ENCODE measurements around the gene JMJD8.
"Not testable (repeated sequence)": the region's sequence is repeated elsewhere in the genome, so short reads cannot be mapped to it uniquely, and the experiment has no call there.

The JMJD8 gene

GRCh38 chr16:712740-713250 is 28.7 kb upstream of the JMJD8 start:
- peak overlapping the region; percentile 39 for H3K9ac ChIP-seq (ENCODE audit: low read length)
- H3K4me1 ChIP-seq (ENCODE audit: control insufficient read depth, insufficient read depth, low read length) = peaks cover 29% of the 10 kb centered on the region
- peaks cover 34% of the 10 kb centered on the region for H3K27me3 ChIP-seq (replicated peaks; ENCODE audit: control insufficient read depth, insufficient read depth, low read length)
- H3K9me3 ChIP-seq (ENCODE audit: control insufficient read depth, low read length); H3K4me3 ChIP-seq (ENCODE audit: low read length); H3K36me3 ChIP-seq (ENCODE audit: control insufficient read depth, insufficient read depth, low read length, severe bottlenecking): not testable (repeated sequence)
- peak; percentile 91 for DNase-seq (ENCODE audit: low read depth)

GRCh38 chr16:711548-712320 is 27.6 kb upstream of the JMJD8 start:
- peak; percentile 87 for DNase-seq (ENCODE audit: low read depth)
- H3K9ac ChIP-seq (ENCODE audit: low read length) = no peak overlapping the region
- H3K4me1 ChIP-seq (ENCODE audit: control insufficient read depth, insufficient read depth, low read length) = peaks cover 29% of the 10 kb centered on the region
- H3K36me3 ChIP-seq (ENCODE audit: control insufficient read depth, insufficient read depth, low read length, severe bottlenecking) = no peaks in the 10 kb centered on the region
- H3K27me3 ChIP-seq (replicated peaks; ENCODE audit: control insufficient read depth, insufficient read depth, low read length) = peaks cover 43% of the 10 kb centered on the region
- H3K4me3 ChIP-seq (ENCODE audit: low read length) = no peak overlapping the region
- no peaks in the 10 kb centered on the region for H3K9me3 ChIP-seq (ENCODE audit: control insufficient read depth, low read length)

GRCh38 chr16:711084-711483 is 26.9 kb upstream of the JMJD8 start:
- H3K27me3 ChIP-seq (replicated peaks; ENCODE audit: control insufficient read depth, insufficient read depth, low read length) = peaks cover 44% of the 10 kb centered on the region
- H3K9me3 ChIP-seq (ENCODE audit: control insufficient read depth, low read length) = no peaks in the 10 kb centered on the region
- peaks cover 24% of the 10 kb centered on the region for H3K4me1 ChIP-seq (ENCODE audit: control insufficient read depth, insufficient read depth, low read length)
- no peaks in the 10 kb centered on the region for H3K36me3 ChIP-seq (ENCODE audit: control insufficient read depth, insufficient read depth, low read length, severe bottlenecking)
- H3K9ac ChIP-seq (ENCODE audit: low read length) = no peak overlapping the region
- DNase-seq (ENCODE audit: low read depth) = no peak
- H3K4me3 ChIP-seq (ENCODE audit: low read length) = no peak overlapping the region

GRCh38 chr16:710500-711075 is 26.5 kb upstream of the JMJD8 start:
- Histone ChIP-seq H3K36me3 (ENCODE audit: control insufficient read depth, insufficient read depth, low read length, severe bottlenecking) (no peaks in the 10 kb centered on the region), H3K4me1 (ENCODE audit: control insufficient read depth, insufficient read depth, low read length) (peaks cover 20% of the 10 kb centered on the region), H3K9me3 (ENCODE audit: control insufficient read depth, low read length) (no peaks in the 10 kb centered on the region), H3K27me3 (replicated peaks; ENCODE audit: control insufficient read depth, insufficient read depth, low read length) (peaks cover 44% of the 10 kb centered on the region), H3K9ac (ENCODE audit: low read length) (no peak overlapping the region), H3K4me3 (ENCODE audit: low read length) (no peak overlapping the region)
- DNase-seq (ENCODE audit: low read depth) = no peak

- H3K36me3 ChIP-seq (ENCODE audit: control insufficient read depth, insufficient read depth, low read length, severe bottlenecking) = no peaks in the 10 kb centered on the region
- no peaks in the 10 kb centered on the region for H3K9me3 ChIP-seq (ENCODE audit: control insufficient read depth, low read length)
- H3K27me3 ChIP-seq (replicated peaks; ENCODE audit: control insufficient read depth, insufficient read depth, low read length) = peaks cover 45% of the 10 kb centered on the region
- H3K4me1 ChIP-seq (ENCODE audit: control insufficient read depth, insufficient read depth, low read length) = peaks cover 20% of the 10 kb centered on the region
- no peak overlapping the region for H3K9ac ChIP-seq (ENCODE audit: low read length)
- no peak overlapping the region for H3K4me3 ChIP-seq (ENCODE audit: low read length)
- DNase-seq (ENCODE audit: low read depth) = peak; percentile 52
Observed at GRCh38 chr16:709566-710499, 25.7 kb upstream of the JMJD8 start.

- DNase-seq (ENCODE audit: low read depth) = no peak
- Histone ChIP-seq H3K9ac (ENCODE audit: low read length) (no peak overlapping the region), H3K27me3 (replicated peaks; ENCODE audit: control insufficient read depth, insufficient read depth, low read length) (peaks cover 51% of the 10 kb centered on the region), H3K9me3 (ENCODE audit: control insufficient read depth, low read length) (no peaks in the 10 kb centered on the region), H3K36me3 (ENCODE audit: control insufficient read depth, insufficient read depth, low read length, severe bottlenecking) (no peaks in the 10 kb centered on the region), H3K4me1 (ENCODE audit: control insufficient read depth, insufficient read depth, low read length) (peaks cover 15% of the 10 kb centered on the region), H3K4me3 (ENCODE audit: low read length) (no peak overlapping the region)
Observed at GRCh38 chr16:708959-709358, 24.8 kb upstream of the JMJD8 start.

DNA sequence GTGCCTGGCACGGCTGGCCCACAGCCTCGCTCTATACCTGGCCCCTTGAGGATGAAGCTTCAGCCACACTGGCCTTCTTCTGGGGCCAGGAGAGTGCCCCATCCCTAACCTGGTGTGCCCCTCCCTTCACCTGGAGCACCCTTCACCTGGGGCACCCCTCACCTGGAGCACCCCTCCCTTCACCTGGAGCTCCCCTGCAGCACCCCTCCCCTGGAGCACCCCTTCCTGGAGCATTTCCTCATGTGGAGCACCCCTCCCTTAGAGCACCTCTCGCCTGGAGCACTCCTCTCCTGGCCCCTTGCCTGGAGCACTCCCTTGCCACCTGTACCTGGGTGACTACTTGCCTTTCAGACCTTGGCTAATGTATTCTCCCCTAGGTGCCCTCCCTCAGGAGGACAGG is 23.9 kb upstream of the JMJD8 start:
- no peaks in the 10 kb centered on the region for H3K36me3 ChIP-seq (ENCODE audit: control insufficient read depth, insufficient read depth, low read length, severe bottlenecking)
- DNase-seq (ENCODE audit: low read depth) = no peak
- H3K9me3 ChIP-seq (ENCODE audit: control insufficient read depth, low read length) = no peaks in the 10 kb centered on the region
- no peak overlapping the region for H3K9ac ChIP-seq (ENCODE audit: low read length)
- H3K4me3 ChIP-seq (ENCODE audit: low read length) = no peak overlapping the region
- peaks cover 60% of the 10 kb centered on the region for H3K27me3 ChIP-seq (replicated peaks; ENCODE audit: control insufficient read depth, insufficient read depth, low read length)
- peaks cover 15% of the 10 kb centered on the region for H3K4me1 ChIP-seq (ENCODE audit: control insufficient read depth, insufficient read depth, low read length)

DNA sequence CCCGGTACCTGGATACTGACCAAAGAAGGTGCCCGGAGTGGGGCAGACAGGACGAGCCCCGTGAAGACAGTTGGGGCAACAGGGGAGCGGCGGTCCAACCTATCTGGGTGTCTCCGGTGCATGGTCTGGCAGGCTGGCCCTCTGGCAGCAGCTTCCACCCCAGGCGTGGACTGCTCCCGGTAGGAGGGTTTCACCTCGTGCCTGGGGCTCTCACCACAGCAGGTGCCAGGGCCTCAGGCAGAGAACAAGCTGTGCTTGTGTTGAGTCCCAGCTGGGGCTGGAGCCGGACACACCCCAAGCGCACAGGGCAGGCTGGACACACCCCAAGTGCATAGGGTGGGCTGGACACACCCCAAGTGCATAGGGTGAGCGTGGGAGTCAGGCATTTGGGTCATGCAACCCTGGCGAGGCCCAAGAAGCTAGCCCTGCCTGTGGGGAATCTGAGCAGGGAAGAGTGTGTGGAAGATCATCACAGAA is 23.0 kb upstream of the JMJD8 start:
- H3K27me3 ChIP-seq (replicated peaks; ENCODE audit: control insufficient read depth, insufficient read depth, low read length) = peaks cover 69% of the 10 kb centered on the region
- no peaks in the 10 kb centered on the region for H3K9me3 ChIP-seq (ENCODE audit: control insufficient read depth, low read length)
- H3K4me1 ChIP-seq (ENCODE audit: control insufficient read depth, insufficient read depth, low read length) = peaks cover 9% of the 10 kb centered on the region
- no peak overlapping the region for H3K9ac ChIP-seq (ENCODE audit: low read length)
- no peak overlapping the region for H3K4me3 ChIP-seq (ENCODE audit: low read length)
- no peaks in the 10 kb centered on the region for H3K36me3 ChIP-seq (ENCODE audit: control insufficient read depth, insufficient read depth, low read length, severe bottlenecking)
- no peak for DNase-seq (ENCODE audit: low read depth)

DNA sequence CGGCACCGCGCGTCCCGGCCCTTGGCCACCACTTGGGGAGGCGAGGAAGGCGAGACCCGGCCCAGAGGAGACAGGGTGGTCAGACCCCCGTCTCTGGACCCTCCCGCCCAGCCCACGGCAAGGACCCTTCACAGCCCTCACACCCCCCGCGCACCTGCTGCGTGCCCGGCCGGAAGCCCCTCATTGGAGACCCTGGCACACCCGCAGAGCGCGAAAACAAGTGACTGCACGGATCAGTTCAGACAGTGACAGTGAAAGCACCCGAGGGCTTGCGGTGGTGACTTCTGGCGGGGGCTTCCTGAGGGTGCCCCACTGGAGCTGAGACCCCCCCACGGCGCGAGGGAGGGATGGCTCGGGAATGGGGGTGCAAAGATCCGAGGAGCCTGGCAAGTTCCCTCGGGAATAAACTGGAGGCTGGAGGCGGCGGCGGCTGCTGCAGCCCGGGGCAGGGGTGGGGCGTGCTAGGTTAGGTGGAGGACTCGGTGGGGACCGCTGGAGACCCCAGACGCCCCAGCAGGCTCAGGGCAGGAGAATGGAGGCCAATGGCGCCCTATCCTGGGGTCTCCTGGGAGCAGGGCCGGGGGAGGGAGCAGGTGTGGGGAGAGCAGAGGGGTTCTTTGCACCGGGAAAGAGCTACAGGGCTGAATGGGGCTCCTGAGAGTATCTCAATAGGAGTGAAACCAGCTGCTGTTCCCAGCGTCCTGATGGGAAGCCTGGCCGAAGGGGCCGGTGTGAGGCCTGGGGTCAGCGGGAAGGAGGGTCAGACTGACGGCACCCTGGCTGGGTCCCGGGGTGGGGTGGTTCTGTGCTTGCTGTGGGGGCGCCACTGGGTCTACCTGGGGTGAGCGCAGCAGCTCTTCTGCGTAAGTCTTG is 22.3 kb upstream of the JMJD8 start:
- Histone ChIP-seq H3K4me1 (ENCODE audit: control insufficient read depth, insufficient read depth, low read length) (peaks cover 7% of the 10 kb centered on the region), H3K4me3 (ENCODE audit: low read length) (no peak overlapping the region), H3K9me3 (ENCODE audit: control insufficient read depth, low read length) (no peaks in the 10 kb centered on the region), H3K27me3 (replicated peaks; ENCODE audit: control insufficient read depth, insufficient read depth, low read length) (peaks cover 74% of the 10 kb centered on the region), H3K36me3 (ENCODE audit: control insufficient read depth, insufficient read depth, low read length, severe bottlenecking) (no peaks in the 10 kb centered on the region), H3K9ac (ENCODE audit: low read length) (no peak overlapping the region)
- no peak for DNase-seq (ENCODE audit: low read depth)

DNA sequence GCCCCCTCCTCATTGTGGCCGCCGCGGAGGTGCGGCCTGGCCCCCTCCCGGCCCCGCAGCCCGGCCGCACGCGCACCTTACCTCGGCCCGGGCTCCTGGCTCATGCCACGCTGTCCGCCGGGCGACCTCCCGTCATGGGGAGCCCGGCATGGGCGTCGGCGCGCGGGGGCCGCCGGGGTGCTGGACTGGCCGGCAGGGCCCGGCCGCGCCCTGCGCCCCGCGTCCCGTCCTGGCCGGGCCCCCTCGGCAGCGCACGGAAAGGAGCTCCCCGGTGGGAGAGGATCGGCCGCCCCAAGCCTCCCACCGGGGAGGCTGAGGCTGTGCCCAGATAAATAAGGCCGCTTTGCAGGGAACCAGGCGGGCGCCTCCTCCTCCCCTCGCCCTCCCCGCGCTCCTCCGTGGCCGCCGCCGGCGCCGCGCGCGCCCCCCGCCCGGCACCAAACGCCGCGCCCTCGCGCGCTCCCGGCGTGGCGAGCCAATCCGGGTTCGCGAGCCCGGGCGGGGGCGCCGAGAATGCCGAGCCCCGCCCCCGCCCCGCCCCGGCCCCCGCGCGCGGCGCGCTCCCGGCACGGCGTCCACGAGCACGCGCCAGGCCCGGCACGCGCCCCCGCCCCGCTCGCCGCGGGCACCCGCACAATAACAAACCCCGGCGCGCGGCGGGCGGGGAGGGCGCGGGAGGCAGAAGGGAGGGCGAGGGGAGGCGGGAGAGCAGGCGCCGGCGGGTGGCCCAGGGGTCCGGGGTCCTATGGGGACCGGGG is 21.5 kb upstream of the JMJD8 start, which contains the start of gene FBXL16:
Gene FBXL16, minus strand, starts transcription at position 371 of the 758 bp plus-strand sequence. CDS start 8,396 bp downstream, outside the sequence.
- Histone ChIP-seq H3K27me3 (replicated peaks; ENCODE audit: control insufficient read depth, insufficient read depth, low read length) (peaks cover 75% of the 10 kb centered on the region), H3K4me3 (ENCODE audit: low read length) (no peak within 1 kb of the TSS), H3K9ac (ENCODE audit: low read length) (no peak within 1 kb of the TSS), H3K36me3 (ENCODE audit: control insufficient read depth, insufficient read depth, low read length, severe bottlenecking) (no peaks in the 10 kb centered on the region), H3K4me1 (ENCODE audit: control insufficient read depth, insufficient read depth, low read length) (peaks cover 7% of the 10 kb centered on the region), H3K9me3 (ENCODE audit: control insufficient read depth, low read length) (no peaks in the 10 kb centered on the region)
- peak; percentile 58 for DNase-seq (ENCODE audit: low read depth)
